C1 segment of cervical spinal cord (tissue), 14 donors: Measurements from ENCODE around the gene ANKRD24.
"Not testable (repeated sequence)": the region's sequence is repeated elsewhere in the genome, so short reads cannot be mapped to it uniquely, and the experiment has no call there.

Experiments used
- DNase-seq, 14 donors: peaks; one replicate each; lab custom pipeline; 2025; lab: John Stamatoyannopoulos, UW

ANKRD24 gene

DNA sequence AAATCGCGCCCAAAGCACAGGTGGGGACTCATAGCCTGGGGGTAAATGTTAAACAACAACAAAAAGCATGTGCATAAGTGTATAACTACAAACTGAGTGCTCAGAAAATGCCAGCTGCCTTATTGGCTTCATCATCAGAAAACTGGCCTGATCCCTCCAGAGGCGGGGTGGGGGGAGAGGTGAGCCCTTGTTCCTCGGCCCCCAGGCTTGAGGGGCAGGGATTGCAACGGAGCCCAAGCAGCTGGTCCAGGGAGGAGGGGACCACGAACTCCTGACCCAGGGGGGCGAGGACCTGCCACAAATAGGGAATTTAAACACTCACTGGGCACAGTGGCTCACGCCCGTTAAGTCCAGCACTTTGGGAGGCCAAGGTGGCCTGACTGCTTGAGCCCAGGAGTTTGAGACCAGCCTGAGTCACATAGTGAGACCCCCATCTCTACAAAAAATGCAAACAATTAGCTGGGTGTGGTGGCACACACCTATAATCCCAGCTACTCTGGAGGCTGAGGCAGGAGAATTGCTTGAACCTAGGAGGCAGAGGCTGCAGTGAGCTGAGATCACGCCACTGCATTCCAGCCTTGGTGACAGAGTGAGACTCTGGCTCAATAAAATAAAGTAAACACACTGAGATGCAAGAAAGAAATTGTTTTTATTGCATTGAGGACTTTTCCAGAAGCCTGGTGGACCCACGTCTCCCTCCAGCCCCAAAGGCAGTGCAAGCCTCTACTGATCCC is 8.8 kb upstream of the ANKRD24 start:
- DNase-seq, result no peak

DNA sequence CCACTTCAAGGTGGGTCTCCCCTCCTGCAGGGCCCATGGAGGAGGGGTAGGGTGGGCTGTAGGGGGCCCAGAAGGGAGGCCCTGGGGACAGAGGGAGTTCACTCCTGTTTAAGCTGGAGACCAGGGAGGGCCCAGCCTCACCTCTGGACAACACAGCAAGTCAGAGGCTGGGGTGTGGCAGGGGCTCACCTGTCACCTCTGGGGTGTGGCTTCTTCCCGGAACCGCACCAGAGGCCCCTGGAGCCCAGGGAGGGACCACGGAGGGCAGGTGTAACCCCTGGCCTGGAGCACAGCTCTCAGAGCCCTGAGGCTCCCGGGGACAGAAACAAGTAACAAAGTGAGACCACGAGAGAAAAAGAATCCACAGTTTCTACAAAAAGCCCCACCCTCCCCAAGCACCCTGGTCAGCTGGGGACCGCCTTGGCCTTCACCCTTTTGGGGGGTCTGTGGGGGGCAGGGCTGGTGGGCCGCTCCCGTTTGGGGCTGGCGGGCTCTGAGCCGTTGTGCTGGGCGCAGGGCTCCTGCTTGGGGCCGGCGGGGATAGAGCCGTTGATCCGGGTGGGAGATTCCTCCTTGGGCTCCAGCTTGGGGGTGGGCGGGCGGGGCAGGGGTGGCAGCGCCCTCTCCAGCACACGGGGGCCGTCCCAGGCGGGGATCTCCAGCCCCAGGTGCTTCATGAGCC is 8.1 kb upstream of the ANKRD24 start:
- no peak for DNase-seq

DNA sequence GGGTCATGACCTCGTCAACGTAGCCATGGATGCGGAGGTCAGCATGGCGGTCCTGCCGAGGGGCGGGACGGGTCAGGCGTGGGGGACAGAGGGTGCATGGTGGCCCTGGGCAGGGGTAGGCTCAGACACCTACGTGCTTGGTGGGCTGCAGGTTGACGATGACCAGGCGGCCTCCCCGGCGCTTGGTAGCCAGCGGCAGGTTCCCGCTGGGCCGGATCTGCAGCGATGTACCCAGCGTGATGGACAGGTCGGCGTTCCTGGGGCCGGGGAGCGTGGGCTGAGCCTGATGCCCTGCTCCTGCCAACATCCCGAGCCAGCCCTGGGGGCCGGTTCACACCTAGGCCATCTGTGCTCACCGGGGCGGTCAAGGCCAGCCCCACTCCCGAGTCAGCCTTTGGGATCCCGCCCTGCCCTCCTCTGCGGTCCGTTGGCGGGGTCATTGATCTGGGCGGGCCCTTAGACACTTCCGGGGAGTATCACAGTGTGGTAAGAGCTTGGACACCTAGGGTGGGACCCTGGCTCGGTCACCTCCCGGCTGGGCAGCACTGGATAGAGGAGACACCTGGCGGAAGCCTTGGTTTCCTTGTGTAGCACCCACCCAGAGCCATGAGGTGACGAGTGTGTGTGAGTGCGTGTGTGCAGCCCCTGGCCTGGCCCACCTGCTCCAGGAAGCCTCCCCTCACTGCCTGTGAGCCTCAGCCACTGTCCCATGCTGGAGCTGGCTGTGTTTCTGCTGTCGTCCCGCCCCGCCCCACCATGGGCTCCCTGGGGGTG is 7.4 kb upstream of the ANKRD24 start:
- no peak for DNase-seq

DNA sequence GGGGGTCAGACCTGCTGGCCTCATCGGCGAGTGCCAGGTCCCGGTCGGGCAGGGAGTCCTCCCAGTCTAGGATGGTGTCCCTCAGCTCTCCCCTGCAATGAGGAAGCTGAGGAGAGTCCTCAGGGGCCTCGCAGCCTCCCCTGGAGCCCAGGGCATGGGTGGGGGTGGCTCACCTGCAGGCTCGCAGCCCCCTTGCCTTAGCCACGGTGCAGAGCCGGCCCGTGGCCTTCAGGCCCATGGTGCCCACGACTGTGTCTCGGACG is 6.9 kb upstream of the ANKRD24 start:
- DNase-seq, result no peak

DNA sequence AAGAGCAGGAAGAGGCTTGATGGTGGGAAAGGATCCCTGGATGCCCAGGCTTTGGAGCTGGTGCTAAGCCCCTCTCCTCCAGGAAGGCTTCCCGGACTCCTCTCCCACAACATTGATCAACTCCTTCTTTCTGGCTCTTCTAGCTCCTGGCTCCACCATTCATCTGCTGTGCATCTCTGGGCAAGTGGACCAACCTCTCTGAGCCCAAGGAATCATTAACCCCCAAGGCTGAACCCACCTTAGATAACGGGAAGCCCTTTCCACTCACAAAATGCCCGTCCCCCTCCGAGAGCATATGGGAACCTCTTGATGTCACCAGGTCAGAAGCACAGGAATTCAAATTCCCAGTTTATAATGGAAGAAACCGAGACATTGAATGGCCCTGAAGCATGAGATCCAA is 5.3 kb upstream of the ANKRD24 start:
- DNase-seq, result no peak

DNA sequence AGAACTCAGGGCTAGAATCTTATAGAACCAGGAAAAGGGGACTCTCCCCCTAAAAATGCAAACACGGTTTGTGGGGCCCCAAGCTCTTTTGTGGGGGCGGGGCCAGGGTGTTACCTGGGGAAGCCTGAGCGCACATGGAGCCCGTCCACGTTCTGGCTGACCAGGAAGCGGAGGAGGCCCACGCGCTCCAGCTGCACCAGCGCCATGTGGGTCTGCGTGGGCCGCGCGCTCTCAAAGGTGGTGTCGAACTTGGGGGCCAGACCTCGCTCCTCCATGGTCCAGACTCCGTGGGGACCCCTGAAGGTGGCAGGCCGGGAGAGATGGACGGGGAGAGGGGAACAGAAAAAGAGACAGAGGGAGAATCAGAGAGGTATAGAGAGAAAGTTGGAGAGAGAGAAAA is 3.5 kb upstream of the ANKRD24 start:
- no peak for DNase-seq

DNA sequence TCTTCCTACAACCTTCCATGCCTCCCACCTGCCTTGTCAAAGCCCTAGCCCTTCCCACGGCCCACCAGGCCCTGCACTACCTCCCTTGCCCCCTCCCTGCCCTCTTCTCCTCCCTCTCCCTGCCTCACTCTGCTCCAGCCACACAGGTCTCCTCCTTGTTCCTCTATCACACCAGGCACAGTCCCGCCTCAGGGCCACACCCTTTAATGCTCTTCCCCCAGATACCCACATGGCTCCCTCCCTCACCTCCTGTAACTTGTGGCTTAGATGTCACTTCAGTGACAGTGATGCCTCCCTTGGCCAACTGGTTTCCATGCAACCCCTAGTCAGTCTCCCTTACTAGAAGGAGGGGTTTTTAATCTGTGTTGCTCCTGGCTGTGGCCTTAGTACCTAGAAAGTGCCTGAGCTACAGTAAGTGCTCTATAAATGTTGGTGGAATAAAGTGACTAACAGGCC is 1.4 kb upstream of the ANKRD24 start:
- DNase-seq, result no peak

DNA sequence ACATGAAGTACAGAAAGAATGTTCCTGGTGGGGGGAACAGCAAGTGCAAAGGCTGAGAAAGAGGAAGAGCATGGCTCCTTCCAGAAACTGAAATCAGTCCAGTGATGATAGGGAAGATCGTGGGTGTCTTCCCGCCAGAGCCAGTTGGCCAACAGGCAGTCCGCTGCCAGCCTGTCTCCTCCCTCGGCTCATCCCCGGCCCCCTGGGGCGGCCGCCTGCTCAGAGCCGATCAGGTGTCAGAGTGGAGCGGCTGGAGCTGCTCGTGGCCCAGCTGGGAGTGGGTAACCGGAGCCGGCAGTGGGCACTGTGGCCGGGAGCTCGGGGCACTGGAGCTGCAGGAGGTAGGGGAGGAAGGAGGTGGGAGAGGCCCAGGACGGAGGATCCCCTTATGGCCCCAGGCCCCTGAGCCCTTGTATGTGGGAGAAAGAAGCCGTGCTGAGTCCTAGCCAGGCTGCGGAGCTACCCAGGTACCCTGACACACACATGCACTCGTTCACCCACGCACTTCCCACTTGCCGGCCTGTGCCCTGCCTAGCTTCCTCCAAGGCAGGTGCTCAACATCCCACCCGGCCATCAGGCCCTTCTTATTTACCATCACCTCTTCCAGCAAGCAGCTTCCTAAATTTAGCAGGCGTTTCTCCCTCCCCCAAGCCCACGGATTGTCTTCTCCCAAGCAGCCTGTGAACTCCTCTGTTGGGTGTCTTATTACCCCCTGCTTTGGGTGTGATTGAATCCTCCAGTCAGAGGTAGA is 1.7 kb downstream of the ANKRD24 start:
- no peak for DNase-seq

DNA sequence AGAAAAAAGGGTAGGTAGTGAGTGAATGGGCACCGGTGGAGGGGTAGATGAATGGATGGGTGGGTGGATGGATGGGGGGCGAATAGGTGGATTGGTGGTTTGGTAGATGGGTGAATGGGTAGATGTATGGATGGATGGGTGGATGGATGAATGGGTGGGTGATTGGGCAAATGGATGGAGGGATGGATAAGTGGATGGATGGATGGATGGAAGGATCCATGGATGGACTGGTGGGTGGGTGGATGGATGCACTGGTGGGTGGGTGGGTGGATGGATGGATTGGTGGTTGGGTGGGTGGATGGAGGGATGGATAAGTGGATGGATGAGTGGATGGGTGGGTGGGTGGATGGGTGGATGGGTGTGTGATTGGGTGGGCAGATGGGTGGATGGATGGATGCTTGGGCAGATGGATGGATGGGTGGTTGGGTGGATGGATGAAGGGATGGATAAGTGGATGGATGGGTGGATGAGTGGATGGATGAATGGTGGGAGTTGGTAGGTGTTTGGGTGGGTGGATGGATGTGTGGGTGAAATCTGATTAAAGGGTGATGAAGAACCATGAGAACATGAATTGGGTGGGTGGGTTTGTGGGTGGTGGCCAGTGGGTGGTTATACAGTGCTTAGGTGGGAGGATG is 2.3 kb downstream of the ANKRD24 start:
- DNase-seq, result no peak

DNA sequence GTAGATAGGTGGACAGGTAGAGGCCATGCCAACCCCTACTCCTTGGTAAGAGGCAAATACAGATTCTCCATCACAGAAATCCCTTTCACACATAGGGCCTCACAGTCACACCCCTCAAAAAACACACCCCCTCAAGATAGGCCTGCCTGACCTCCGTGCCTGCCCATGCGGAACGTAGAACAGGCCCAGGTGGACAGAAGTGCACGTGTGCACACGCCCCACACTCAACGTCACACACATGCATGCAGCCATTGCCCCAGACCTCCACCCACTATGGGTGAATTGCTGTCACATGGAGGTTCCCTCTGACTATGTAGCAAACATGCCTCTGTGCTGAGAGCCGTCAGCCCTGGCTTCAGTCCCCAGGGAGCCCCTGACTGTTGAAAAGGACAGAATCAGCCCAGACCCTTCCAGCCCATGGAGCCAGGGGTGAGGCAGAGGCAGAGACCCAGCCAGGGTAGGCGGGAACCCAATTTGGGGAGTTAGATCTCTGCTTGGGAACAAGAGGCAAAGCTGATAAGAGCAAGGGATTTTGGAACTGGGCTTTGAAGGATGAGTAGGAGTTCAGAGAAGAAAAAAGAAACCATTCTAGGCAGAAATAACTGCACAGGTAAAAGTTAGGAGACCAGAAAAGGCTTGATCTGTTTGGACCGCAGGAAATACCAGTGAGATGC is 3.1 kb downstream of the ANKRD24 start:
- no peak for DNase-seq

DNA sequence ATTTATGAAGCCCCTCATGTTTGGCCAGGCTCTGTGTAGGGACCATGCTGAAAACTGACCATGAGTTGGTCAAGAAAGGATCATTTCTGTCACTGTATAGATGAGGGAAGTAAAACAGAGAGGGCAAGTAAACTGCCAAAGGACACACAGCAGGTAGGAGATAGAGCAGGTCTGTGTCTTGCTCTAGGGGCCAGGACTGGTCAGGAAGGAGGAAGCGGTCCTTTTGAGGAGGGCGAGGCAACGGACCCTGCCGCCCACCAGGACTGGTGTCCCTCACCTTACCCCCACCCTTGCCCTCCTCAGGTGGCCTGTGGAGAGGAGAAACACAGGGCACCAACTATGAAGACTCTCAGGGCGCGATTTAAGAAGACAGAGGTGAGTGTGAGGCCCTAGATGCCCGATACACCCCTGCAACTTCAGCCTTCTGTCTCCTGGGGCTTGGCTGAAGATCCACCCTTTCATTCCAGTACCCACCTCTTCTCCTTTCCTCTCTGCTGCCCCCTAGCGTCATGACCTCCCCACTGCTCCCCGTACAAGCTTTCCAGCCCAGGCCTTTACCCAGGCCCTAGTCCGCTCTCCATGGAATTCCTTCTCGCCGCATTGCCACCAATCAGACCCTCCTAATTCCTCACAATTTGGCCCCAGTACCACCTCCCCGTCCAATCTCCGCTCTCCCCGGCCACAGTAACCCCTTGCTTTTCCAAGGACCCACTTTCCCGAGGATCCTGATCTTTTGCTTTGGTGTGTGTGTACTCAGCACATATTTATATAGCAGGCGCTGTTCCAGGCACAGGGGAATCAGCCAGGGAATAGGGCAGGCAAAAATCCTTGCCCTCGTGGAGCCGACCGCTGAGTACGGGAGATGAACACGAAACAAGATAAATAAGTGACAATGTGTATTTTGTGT is 3.9 kb downstream of the ANKRD24 start:
- DNase-seq, result peak in 10 of 14 donors; percentile 17 to 60 (median 22)

DNA sequence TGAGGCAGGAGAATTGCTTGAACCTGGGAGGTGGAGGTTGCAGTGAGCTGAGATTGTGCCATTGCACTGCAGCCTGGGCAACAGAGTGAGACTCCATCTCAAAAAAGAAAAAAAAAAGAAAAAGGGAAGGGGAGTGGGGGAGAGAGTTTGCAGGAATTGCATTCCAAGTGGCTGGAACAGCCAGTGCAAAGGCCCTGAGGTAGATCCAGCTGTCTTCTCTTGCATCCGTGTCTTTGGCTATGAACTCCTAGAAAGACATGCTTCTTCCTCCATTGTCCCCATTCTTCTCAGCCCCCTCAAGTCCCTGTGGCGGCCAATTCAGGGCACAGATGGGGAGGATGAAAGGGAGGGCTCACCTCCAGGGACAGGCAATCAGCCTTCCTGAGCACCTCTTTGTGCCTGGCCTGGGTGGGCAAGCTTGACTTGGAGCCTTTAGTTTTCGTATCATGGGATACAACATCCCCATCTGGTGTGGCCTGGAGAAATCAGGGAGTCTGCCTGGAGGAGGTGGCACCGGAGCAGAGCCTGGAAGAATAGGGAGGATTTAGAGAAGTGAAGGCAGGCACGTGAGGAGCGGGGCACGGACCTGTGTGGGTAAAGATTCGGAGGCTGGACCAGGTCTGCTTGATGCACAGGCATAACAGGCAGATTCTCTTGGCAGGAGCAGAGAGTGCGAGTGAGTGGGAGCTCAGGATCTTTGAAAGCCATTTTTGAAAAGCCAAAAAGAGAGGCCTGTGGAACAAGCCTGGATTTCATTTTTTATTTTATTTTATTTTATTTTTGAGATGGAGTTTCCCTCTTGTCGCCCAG is 5.0 kb downstream of the ANKRD24 start:
- no peak for DNase-seq

DNA sequence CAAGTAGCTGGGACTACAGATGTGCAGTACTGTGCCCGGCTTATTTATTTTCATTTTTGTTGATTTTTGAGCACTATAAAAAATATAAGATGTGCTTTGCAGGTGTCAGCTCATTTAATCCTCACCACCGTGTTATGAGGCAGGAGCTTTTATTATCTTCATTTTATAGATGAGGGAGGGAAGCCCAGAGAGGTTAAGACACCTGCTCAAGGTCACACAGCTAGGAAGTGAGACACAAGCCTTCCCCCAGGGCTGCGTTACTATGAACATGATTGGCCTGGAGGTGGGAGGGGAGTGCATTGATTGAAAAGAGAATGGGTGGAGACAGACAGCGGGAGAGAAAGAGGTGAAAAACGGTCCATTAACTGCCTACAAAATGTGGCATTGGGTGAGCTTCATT is 7.2 kb downstream of the ANKRD24 start:
- no peak for DNase-seq

DNA sequence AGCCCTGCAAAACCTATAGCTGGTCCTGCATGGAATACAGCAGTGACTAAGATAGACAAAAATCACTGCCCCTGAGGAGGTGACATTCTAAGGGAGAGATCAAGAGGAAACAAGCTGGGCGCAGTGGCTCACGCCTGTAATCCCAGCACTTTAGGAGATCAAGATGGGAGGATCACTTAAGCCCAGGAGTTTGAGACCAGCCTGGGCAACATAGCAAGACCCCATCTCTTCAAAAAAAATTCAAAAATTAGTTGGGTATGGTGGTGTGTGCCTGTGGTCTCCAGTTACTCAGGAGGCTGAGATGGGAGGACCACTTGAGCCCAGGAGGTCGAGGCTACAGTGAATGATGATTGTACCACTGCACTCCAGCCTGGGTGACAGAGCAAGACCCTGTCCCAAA is 10.0 kb downstream of the ANKRD24 start:
- DNase-seq, result not testable (repeated sequence)

DNA sequence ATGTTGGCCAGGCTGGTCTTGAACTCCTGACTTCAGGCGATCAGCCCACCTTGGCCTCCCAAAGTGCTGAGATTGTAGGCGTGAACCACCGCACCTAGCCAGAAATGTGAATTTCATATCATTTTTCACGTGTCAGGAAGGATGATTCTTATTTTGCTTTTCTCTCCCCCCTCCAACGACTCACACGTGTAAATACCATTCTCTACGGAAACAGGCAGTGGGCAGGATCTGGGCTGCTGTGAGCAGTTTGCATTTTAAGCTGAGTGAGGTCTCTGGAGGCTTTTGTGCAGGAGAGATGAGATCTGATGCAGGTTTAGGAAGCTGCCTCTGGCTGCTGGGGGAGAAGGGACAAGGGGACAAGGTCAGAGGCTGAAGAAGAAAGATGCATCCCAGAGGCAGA is 11.9 kb downstream of the ANKRD24 start:
- no peak for DNase-seq

DNA sequence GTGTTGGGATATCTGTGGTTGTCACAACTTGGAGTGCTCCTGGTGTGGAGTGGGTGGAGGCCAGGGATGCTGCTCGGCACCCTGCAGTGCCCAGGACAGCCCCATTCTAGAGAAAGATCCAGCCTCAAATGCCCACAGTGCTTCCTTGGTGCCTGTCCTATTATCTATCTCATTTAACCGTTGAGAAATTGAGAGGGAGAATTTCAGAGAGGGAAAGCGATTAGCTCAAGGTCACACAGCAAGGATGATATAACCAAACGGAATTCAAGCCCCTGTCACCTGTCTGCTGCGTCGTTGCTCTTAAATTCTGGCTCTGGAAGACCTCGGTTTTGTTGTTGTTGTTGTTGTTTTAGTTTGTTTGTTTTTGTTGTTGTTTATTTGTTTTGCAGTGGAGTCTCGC is 13.5 kb downstream of the ANKRD24 start:
- DNase-seq, result no peak

DNA sequence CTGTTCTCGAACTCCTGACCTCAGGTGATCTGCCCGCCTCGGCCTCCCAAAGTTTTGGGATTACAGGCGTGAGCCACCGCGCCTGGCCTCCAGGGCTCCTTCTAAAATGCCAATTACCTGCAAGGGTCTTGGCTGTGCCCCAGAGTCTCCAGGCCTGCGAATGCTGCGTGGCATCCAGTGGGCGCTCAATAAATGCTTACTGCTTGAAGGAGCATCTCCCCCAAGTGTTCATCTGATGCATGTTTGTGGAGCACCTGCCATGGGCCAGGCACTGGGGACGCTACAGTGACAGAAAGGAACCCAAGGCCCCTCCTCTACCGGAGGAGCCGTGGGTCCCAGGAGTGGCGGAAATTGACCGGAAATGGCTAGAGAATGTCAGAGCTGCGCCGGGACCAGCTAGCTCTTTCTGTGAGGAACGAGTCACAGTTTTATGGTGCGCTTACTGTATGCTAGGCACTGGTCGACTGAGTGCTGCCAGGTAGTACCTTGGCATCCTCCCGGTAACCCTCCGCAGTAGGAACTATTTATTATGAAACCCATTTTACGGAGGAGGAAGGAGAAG is 14.2 kb downstream of the ANKRD24 start:
- DNase-seq, result no peak

DNA sequence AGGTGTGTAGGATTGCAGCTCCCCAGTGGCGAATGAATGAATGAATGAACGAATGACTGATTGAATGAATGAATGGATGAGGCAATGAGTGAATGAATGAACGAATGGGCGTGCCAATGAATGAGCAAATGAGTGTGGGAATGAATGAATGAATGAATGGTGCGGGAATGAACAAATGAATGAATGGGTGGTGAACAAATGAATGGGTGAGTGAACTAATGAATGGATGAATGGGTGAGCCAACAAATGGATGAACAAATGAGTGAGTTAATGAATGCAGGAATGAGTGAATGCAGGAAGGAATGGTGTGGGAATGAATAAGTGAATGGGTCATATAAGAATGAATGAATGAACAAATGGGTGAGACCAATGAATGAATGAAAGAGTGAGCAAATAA is 14.7 kb downstream of the ANKRD24 start:
- no peak for DNase-seq
